Stimulated activated CD4-positive, alpha-beta T cell treated with anti-CD3 and anti-CD28 coated beads, Interleukin-12 subunit alpha, Interleukin-12 subunit beta, amount 100 ng/mL, for 24 hours (primary cell): ENCODE data around the gene SNX32.
"Not testable (repeated sequence)": the region's sequence is repeated elsewhere in the genome, so short reads cannot be mapped to it uniquely, and the experiment has no call there.

ENCODE experiments used
- DNase-seq, 2 experiments: peaks; one replicate each; pipeline ENCODE4 v3.0.0-alpha.2; 2020; ENCODE audit warnings: low read depth in 2 of 2

Gene SNX32

DNA sequence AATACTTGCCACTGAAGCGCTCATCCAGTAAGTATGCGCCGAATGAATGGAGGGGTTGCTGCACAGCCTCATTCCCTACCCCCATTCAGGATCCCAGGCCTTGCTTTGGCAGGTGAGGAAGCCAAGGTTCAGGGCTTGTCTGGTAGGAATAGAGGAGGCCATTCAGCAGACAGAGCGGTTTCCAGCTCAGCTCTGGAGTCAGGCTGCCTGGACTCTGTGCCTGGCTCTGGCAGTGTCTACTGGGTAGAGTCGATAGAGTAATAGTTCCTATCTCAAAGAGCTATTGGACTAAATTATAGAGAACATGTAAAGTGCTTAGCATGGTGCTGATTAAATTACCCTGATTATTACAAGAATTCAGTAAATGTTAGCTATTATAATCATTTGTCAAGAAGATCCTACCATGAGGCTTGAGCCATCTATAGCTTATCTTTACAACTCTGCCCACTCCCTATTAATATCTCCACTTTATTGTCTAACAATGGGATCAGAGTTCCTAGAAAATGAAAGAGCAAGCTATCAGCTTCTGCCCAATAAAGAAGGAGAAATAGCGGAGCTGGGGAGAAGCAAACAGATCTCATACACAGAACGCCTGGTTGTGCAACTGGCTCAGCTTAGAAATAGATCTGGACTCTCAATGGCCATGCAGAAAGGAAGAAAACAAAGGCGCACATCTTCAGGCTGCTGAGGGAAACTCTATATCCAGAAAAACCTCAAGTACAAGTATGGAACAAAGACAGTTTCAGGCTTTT, 6.6 kb upstream of the SNX32 start:
- DNase-seq: no peak

DNA sequence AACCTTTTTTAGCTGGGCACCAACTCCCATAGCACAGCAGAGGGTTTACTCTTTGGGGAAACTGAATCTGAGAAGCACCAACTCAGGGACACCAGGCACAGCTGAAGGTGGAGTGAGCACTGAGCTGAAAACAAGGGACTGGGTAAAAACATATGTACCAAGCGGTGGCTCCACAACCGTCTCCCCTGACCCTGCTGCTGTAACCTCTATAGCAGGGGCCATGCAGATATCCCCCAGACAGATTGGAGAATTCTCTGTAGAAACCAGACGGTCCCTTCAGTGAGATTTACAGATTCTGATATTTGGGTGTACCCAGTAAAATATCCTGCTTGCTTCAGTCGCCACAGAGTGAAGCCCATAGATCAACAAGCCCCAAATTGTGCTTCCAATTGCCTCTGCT, 4.3 kb upstream of the SNX32 start:
- DNase-seq: no peak

GRCh38 chr11:65832231-65832630, 1.5 kb upstream of the SNX32 start:
- DNase-seq: not testable (repeated sequence)

GRCh38 chr11:65834202-65834601, 439 bp downstream of the SNX32 start:
- DNase-seq: no peak

GRCh38 chr11:65842144-65842543, 8.4 kb downstream of the SNX32 start:
- no peak for DNase-seq

DNA sequence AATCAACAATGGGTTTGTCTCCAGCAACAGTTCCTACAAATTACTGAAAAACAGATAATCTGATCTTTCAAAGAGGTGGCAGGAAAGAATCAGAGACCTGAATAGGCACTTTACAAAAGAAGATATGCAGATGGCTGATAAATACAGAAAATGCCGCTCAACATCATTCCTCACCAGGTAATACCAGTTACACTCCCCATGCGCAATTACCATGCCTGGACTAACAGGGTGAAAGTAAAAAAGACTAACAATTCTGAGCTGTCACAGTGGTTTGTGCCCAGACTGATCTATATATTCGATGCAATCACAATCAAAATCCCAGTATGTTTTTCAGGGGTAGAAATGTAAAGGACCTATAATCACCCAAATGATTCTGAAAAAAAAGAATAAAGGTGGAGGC, 10.0 kb downstream of the SNX32 start:
- DNase-seq: no peak

DNA sequence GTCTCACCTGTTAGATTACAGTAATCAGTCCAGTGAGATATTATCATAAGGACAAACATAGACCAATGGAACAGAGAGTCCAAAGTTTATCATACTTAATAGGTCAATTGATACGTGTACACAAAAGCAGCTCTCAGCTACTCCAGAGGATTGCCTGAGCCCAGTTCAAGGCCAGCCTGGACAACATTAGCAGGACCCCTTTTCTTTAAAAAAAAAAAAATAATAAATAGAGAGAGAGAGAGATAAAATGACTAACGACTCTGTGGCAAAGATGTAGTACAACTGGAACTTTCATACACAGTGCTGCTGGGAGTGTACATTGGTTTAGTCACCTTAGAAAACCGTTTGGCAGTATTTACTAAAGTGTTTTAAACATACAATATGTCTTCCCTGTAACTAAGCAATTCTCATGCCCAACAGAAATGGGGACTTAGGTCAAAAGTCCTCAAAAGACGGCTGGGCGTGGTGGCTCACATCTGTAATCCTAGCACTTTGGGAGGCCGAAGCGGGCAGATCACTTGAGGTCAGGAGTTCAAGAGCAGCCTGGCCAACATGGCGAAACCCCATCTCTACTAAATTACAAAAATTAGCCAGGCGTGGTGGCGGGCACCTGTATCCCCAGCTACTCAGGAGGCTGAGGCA, 10.6 kb downstream of the SNX32 start:
- no peak for DNase-seq

DNA sequence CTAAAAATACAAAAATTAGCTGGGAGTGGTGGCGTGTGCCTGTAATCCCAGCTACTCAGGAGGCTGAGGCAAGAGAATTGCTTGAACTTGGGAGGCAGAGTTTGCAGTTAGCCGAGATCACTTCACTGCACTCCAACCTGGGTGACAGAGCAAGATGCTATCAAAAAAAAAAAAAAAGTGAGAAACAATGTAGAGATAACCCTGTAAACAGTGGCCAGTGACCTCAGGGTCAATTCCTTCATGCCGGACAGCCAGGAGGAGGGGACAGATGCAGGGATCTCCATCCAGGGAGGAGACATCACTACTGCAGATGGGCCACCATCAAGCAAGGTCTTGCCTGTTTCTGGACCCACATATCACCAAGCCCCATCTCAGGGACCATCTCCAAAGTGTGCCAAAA, 14.0 kb downstream of the SNX32 start:
- no peak for DNase-seq

- DNase-seq: not testable (repeated sequence)
These were observed 14.9 kb downstream of the SNX32 start for GRCh38 chr11:65848693-65849092.

- DNase-seq: no peak
These were observed 15.6 kb downstream of the SNX32 start for GRCh38 chr11:65849366-65849765.

- no peak for DNase-seq
These were observed 16.0 kb downstream of the SNX32 start for GRCh38 chr11:65849771-65850216.

- no peak for DNase-seq
These were observed 16.7 kb downstream of the SNX32 start for GRCh38 chr11:65850217-65851082.

DNA sequence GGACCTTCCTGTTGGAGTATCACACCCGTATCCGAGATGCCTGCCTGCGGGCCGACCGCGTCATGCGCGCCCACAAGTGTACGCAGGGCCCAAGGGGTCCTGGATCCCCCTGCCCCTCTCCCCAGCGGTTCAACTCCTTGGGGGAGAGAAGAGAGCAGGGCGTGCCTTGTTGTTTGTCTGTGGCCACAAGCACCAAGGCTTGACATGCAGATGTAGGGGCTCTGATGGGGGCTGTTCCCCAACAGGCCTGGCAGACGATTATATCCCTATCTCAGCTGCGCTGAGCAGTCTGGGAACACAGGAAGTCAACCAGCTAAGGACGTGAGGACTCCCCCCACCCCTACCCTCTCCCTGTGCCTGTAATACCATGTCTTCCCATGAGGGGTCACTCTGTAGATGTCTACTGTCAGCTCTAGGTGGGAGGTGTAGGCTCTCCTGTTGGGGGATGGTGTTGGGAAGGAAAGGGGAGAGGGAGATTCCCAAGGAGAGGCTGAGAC, 17.4 kb downstream of the SNX32 start:
- DNase-seq: no peak

DNA sequence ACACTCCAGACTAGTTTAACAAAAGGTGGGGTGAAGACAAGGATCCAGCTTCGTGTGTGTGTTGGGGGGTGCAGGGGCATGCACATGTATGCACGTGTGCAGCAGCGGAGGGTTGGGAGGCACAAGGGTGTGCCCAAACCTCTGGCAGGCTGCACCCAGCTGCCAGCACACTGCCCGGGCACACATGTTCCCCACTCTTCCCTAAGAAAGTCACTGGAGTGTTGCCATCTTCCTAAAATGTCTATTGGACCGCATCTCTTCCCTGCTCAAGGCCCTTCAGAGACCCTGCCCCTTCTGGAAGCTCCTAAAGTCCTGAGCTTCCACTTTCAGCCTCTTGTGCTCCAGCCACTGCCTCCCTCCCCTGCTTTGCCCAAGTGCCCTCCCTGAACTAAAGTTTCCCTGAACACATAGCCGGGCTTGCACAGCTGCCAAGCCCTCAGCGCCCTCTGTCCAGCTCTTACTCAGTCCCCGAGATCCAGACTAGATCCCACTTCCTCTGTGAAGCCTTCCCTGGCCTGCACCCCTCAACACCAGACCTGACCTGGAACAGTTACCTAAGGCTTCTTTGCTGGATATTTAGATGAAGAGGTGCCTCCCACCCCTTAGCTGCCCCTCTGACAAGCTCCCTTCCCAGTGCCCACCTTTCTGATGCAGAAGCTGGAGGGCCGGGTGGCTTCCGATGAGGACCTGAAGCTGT, 18.2 kb downstream of the SNX32 start:
- no peak for DNase-seq

DNA sequence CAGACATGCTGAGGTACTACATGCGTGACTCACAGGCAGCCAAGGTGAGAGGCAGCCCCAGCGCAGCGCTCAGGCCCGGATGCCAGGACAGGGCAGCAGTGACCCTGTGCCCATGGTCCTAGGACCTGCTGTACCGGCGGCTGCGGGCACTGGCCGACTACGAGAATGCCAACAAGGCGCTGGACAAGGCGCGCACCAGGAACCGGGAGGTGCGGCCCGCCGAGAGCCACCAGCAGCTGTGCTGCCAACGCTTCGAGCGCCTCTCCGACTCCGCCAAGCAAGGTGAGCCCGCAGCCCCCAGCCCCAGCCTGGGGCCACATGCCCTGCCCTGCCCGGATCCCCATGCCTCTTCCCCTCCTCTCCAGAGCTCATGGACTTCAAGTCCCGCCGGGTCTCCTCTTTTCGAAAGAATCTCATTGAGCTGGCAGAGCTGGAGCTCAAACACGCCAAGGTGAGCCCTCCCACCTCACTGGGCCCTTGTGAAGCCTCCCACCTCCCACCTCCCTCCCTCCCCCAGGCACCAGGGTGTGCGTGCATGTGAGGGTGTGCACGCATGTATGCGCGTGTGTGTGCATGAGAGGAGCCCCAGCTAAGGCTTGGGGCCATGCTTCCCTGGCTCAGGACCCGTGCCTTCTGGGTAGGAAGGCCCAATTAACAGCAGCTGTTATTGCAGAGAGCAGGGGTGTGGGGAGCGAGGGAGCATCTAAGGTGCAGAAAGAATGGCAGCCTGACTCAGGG, 18.9 kb downstream of the SNX32 start:
- no peak for DNase-seq

DNA sequence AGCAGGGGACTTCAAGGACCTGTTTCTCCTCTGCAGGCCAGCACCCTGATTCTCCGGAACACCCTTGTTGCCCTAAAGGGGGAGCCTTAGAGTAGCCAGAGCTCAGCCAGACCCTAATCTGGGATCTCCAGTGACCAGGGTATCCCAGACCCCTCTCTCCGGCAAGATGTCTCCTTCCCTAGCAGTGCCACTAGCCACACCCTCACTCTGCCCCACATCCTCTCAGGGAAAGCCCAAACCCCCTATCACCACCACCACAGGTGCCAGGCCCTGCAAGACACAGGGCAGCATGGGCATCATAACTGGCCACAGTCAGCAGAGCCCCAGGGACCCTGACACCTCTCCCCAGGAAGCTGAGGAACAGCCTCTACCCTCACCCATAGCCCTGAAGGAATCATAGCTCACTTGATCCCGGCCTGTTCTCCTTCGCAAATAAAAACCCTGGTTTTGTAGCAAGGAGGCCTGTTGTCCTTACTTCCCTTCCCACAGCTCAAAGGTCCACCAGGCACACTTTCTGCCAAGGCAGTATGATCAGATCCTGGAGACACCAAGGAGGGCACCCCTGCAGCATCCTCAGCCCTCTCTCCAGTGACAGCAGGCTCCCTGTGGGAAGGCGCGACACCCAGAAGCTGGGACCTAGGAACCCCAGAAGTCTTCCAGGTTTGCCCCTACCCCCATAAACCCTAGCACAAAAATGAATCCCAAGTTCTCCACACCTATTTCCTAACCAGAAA, 19.6 kb downstream of the SNX32 start:
- DNase-seq: no peak

GRCh38 chr11:65854161-65854592, 20.4 kb downstream of the SNX32 start:
- no peak for DNase-seq

- DNase-seq: no peak
These were observed 21.4 kb downstream of the SNX32 start for GRCh38 chr11:65854852-65855837.

GRCh38 chr11:65855927-65856363, 22.2 kb downstream of the SNX32 start:
- DNase-seq: no peak
